Trophoblast cell (in vitro differentiated cells and primary cell): ENCODE data around the gene RPEL1. TPM values are rescaled to one million over a fixed set of nuclear protein-coding genes. Genes with fewer than 3 reads are reported as not detected.
"Not testable (repeated sequence)": the region's sequence is repeated elsewhere in the genome, so short reads cannot be mapped to it uniquely, and the experiment has no call there.

Experiments used
- DNase-seq, 2 donors: peaks; one replicate each; pipeline ENCODE4 v3.0.0-alpha.2; 2016
- H2AFZ ChIP-seq: 2 replicates; pipeline ENCODE4 v1.6.1; 2013; ENCODE audit warnings: low read length, moderate library complexity, mild to moderate bottlenecking; ENCODE audit not compliant: insufficient read depth, poor library complexity
- H2AK5ac ChIP-seq: 2 replicates; pipeline ENCODE4 v1.6.1; 2013; ENCODE audit warnings: mild to moderate bottlenecking, low read length
- H2BK120ac ChIP-seq: 2 replicates; pipeline ENCODE4 v1.6.1; 2013; ENCODE audit warnings: low read length, mild to moderate bottlenecking, moderate library complexity; ENCODE audit not compliant: insufficient read depth, poor library complexity
- H2BK12ac ChIP-seq: 2 replicates; pipeline ENCODE4 v1.6.1; 2013; ENCODE audit warnings: mild to moderate bottlenecking, low read length, moderate library complexity
- H2BK5ac ChIP-seq: 2 replicates; pipeline ENCODE4 v1.6.1; 2013; ENCODE audit warnings: low read length, low read depth, moderate library complexity, mild to moderate bottlenecking; ENCODE audit not compliant: poor library complexity
- H3K14ac ChIP-seq: 2 replicates; pipeline ENCODE4 v1.6.1; 2013; ENCODE audit warnings: mild to moderate bottlenecking, low read length
- H3K18ac ChIP-seq: 2 replicates; pipeline ENCODE4 v1.6.1; 2013; ENCODE audit warnings: mild to moderate bottlenecking, low read length
- H3K23ac ChIP-seq: 2 replicates; pipeline ENCODE4 v1.6.1; 2013; ENCODE audit warnings: low read length
- H3K27ac ChIP-seq: 2 replicates; pipeline ENCODE4 v1.5.1; 2013; ENCODE audit warnings: low read depth, mild to moderate bottlenecking, inconsistent platforms, low read length, moderate library complexity
- H3K27me3 ChIP-seq: 2 replicates; pipeline ENCODE4 v1.6.1; 2013; ENCODE audit warnings: inconsistent platforms, mild to moderate bottlenecking, low read length, moderate library complexity; ENCODE audit not compliant: insufficient read depth
- H3K36me3 ChIP-seq, 2 experiments: 1 replicate in 1 of 2; 2 replicates in 1 of 2; pipeline ENCODE4 v1.6.1; 2013; ENCODE audit warnings: low read length in 2 of 2, mild to moderate bottlenecking in 2 of 2, moderate library complexity in 1 of 2; ENCODE audit not compliant: insufficient read depth in 2 of 2, control insufficient read depth in 1 of 2
- H3K4ac ChIP-seq: 2 replicates; pipeline ENCODE4 v1.6.1; 2013; ENCODE audit warnings: low read depth, mild to moderate bottlenecking, low read length, moderate library complexity
- H3K4me1 ChIP-seq, 2 experiments: 1 replicate in 1 of 2; 2 replicates in 1 of 2; pipeline ENCODE4 v1.6.1; 2013; ENCODE audit warnings: low read length in 2 of 2, mild to moderate bottlenecking in 2 of 2, moderate library complexity in 1 of 2; ENCODE audit not compliant: insufficient read depth in 2 of 2, control insufficient read depth in 1 of 2
- H3K4me2 ChIP-seq: 2 replicates; pipeline ENCODE4 v1.6.1; 2013; ENCODE audit warnings: inconsistent platforms, mild to moderate bottlenecking, low read length, moderate library complexity
- H3K4me3 ChIP-seq: 2 replicates; pipeline ENCODE4 v1.5.1; 2013; ENCODE audit warnings: mild to moderate bottlenecking, low read depth, low read length, inconsistent platforms
- H3K79me1 ChIP-seq: one replicate; pipeline ENCODE4 v1.6.1; 2013; ENCODE audit warnings: low read length
- H3K79me2 ChIP-seq: 2 replicates; pipeline ENCODE4 v1.6.1; 2013; ENCODE audit warnings: low read length, mild to moderate bottlenecking; ENCODE audit not compliant: control insufficient read depth, insufficient read depth, poor library complexity
- H3K9ac ChIP-seq: 2 replicates; pipeline ENCODE4 v1.6.1; 2013; ENCODE audit warnings: mild to moderate bottlenecking, low read length
- H3K9me3 ChIP-seq: 2 replicates; pipeline ENCODE4 v1.6.1; 2013; ENCODE audit warnings: low read depth, mild to moderate bottlenecking, control low read depth, inconsistent platforms, low read length; ENCODE audit not compliant: insufficient read depth
- H4K12ac ChIP-seq: 2 replicates; pipeline ENCODE4 v1.6.1; 2013; ENCODE audit warnings: low read depth, mild to moderate bottlenecking, low read length, moderate library complexity
- H4K8ac ChIP-seq: 2 replicates; pipeline ENCODE4 v1.6.1; 2013; ENCODE audit warnings: low read depth, mild to moderate bottlenecking, low read length, moderate library complexity
- H4K91ac ChIP-seq: one replicate; pipeline ENCODE4 v1.6.1; 2013; ENCODE audit warnings: low read depth, mild to moderate bottlenecking, low read length, moderate library complexity
- WGBS: extraction: QIAGEN DNeasy Blood & Tissue Kit; methylation state at CpG from one replicate; pipeline ENCODE4 v1.1.7; 2013; ENCODE audit warnings: missing lambda C conversion rate; ENCODE audit not compliant: insufficient read length, insufficient coverage; ENCODE audit errors: extremely low coverage; 5-methylcytosine and 5-hydroxymethylcytosine counted together
- polyA plus RNA-seq: library from polyadenylated mRNA; stranded (reverse); fragments of 200-250 nt; gene quantifications from 2 replicates; pipeline ENCODE4 v1.2.3, GENCODE V29; 2013

RPEL1 gene
- not detected in 2 replicates for polyA plus RNA-seq

DNA sequence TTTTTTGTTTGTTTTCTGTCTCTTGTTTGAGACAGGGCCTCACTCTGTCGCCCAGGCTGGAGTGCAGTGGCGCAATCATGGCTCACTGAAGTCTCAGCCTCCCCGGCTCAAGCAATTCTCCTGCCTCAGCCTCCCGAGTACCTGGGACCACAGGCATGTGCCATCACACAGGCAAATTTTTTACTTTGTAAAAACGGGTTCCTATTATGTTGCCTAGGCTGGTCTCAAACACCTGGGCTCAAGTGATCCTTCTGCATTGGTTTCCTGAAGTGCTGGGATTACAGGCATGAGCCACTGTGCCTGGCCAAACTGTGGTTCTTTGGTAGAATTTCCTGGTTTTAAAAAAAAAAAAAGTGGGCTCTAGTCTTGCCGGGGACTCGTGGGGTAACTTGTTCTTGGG lies at the start of gene RPEL1:
Gene RPEL1, plus strand, starts transcription at position 301 of the 400 bp plus-strand sequence. CDS start 110 bp downstream, outside the sequence.
- not testable (repeated sequence) for H2BK12ac ChIP-seq, H2BK5ac ChIP-seq, H3K9me3 ChIP-seq, H3K4me3 ChIP-seq, H3K23ac ChIP-seq, H3K36me3 ChIP-seq, H3K4ac ChIP-seq, H4K8ac ChIP-seq, H4K12ac ChIP-seq, DNase-seq, H3K79me2 ChIP-seq, H3K27ac ChIP-seq, H3K4me2 ChIP-seq, H2BK120ac ChIP-seq, H3K9ac ChIP-seq, H2AK5ac ChIP-seq, H3K79me1 ChIP-seq, H3K27me3 ChIP-seq, H2AFZ ChIP-seq, H4K91ac ChIP-seq, H3K14ac ChIP-seq, H3K18ac ChIP-seq
- peaks cover 10 to 11% of the 10 kb centered on the region in 2 experiments for H3K4me1 ChIP-seq
- no CpG with 5 or more reads among the region's 7 CpGs for WGBS

DNA sequence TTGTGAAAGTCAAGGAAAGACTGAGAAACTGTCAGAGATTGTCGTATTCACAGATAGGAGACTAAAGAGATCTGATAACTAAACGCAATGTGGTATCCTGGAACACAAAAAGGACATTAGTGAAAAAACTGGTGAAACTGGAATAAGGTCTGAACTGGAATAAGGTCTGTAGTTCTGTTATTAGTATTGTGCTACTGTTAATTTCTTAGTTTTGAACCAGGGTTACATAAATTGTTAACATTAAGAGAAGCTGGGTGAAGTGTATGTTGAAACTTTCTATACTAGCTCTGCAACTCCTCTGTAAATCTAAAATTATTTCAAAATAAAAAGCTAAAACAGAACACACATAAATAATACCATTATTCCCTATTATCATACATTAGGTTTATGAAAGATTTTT lies 49.2 kb upstream of the RPEL1 start:
- H3K79me1 ChIP-seq: peaks cover 15% of the 10 kb centered on the region
- H3K27ac ChIP-seq: no peak overlapping the region
- H3K4me1 ChIP-seq: peaks cover 8 to 9% of the 10 kb centered on the region in 2 experiments
- H2BK5ac ChIP-seq: no peak overlapping the region
- no peaks in the 10 kb centered on the region for H3K36me3 ChIP-seq
- H3K79me2 ChIP-seq: peaks cover 10% of the 10 kb centered on the region
- no peak overlapping the region for H3K9ac ChIP-seq
- no peak overlapping the region for H3K14ac ChIP-seq
- H2AFZ ChIP-seq: no peak overlapping the region
- no peak overlapping the region for H3K4me2 ChIP-seq
- DNase-seq: peak in 1 of 2 donors; percentile 58
- no peak overlapping the region for H3K18ac ChIP-seq
- no peak overlapping the region for H2BK120ac ChIP-seq
- no peak overlapping the region for H3K23ac ChIP-seq
- H2AK5ac ChIP-seq: no peak overlapping the region
- H2BK12ac ChIP-seq: no peak overlapping the region
- WGBS: no CpG with 5 or more reads among the region's 2 CpGs
- H3K4ac ChIP-seq: no peak overlapping the region
- no peaks in the 10 kb centered on the region for H3K27me3 ChIP-seq
- no peak overlapping the region for H3K4me3 ChIP-seq
- no peaks in the 10 kb centered on the region for H3K9me3 ChIP-seq
- no peak overlapping the region for H4K8ac ChIP-seq
- H4K91ac ChIP-seq: no peak overlapping the region
- no peak overlapping the region for H4K12ac ChIP-seq

DNA sequence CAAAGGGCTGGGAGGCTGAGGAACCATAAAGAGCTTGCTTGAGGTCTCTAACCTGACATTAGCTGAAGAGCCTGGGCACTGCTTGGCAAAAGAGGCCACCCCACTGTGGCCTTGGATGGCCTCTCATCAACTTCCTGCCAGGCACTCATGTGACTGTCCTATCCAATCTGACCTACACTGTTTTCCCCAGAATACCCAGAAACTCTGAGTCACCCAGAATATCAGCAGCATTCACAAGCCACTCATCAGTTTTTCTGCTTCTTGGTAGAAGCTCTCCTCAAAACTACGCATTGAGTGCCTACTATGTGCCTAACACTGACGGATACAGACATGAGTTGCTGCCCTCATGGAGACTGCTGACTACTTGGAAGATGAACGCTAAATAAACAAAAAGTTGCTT lies 48.5 kb upstream of the RPEL1 start:
- Histone ChIP-seq H3K79me2 (peaks cover 7% of the 10 kb centered on the region), H2AFZ (no peak overlapping the region), H3K4me2 (no peak overlapping the region), H3K4me3 (no peak overlapping the region), H3K27me3 (no peaks in the 10 kb centered on the region), H3K9me3 (no peaks in the 10 kb centered on the region), H3K14ac (no peak overlapping the region), H2BK120ac (no peak overlapping the region), H3K36me3 (no peaks in the 10 kb centered on the region), H3K4ac (no peak overlapping the region), H3K27ac (no peak overlapping the region), H3K4me1 (peaks cover 8 to 9% of the 10 kb centered on the region in 2 experiments), H2AK5ac (no peak overlapping the region), H4K8ac (no peak overlapping the region), H3K79me1 (peaks cover 12% of the 10 kb centered on the region), H4K12ac (no peak overlapping the region), H2BK5ac (no peak overlapping the region), H3K18ac (no peak overlapping the region), H3K23ac (no peak overlapping the region), H4K91ac (no peak overlapping the region), H3K9ac (no peak overlapping the region), H2BK12ac (no peak overlapping the region)
- DNase-seq: peak; percentile 9 to 38
- WGBS: no CpG with 5 or more reads among the region's 3 CpGs

DNA sequence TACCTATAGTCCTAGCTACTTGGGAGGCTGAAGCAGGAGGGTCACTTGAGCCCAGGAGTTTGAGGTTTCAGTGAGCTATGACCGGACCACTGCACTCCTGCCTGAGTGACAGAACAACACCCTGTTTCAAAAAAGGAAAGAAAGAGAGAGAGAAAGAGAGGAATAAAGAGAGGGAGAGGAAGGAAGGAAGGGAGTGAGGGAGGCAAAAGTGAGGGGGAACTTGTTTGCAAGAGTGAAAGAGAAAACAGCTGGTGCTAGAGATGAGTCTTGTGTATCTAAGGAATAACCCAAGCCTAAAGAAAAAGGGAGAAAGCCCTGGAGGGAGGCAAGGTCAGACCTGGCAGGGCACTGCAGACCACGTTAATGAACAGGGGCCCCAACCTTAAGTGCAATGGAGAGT lies 47.8 kb upstream of the RPEL1 start:
- Histone ChIP-seq H2AFZ (no peak overlapping the region), H2BK12ac (no peak overlapping the region), H3K9ac (no peak overlapping the region), H4K12ac (no peak overlapping the region), H3K18ac (no peak overlapping the region), H3K27ac (no peak overlapping the region), H4K8ac (no peak overlapping the region), H3K4me3 (no peak overlapping the region), H3K23ac (no peak overlapping the region), H2BK5ac (no peak overlapping the region), H2BK120ac (no peak overlapping the region), H4K91ac (no peak overlapping the region), H3K79me2 (peaks cover under 1% of the 10 kb centered on the region), H3K9me3 (no peaks in the 10 kb centered on the region), H3K4me2 (no peak overlapping the region), H2AK5ac (no peak overlapping the region), H3K4ac (no peak overlapping the region), H3K4me1 (peaks cover 8 to 9% of the 10 kb centered on the region in 2 experiments), H3K27me3 (no peaks in the 10 kb centered on the region), H3K79me1 (peaks cover 5% of the 10 kb centered on the region), H3K14ac (no peak overlapping the region), H3K36me3 (no peaks in the 10 kb centered on the region)
- DNase-seq: no peak
- no CpG with 5 or more reads among the region's 2 CpGs for WGBS
